HCEC 1CT (cell line): ENCODE results near the gene TSC22D3.
A peak's percentile ranks its signal among the peaks of the same experiment; 100 is the strongest.
"Not testable (repeated sequence)": the region's sequence is repeated elsewhere in the genome, so short reads cannot be mapped to it uniquely, and the experiment has no call there.

Experiments used
- DNase-seq: peaks from one replicate; pipeline ENCODE4 v3.0.0-alpha.2; 2017

The TSC22D3 gene

DNA sequence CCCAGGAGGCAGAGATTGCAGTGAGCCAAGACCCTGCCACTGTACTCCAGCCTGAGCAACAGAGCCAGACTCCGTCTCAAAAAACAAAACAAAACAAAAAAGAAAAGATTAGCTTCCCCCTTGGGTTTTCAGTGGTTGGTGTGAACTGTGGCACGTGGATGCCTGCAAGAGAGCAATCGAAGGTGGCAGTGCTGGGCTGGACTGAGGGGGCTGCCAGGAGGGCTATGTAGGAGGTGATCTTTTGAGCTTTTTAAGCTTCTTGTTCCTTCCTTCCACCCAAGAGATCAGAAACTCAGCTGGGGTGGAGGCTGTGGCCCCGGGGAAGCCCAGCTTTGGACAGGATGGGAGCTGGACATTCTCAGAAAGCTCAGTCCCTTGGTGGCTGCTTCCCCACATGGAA, 97.7 kb downstream of the TSC22D3 start:
- DNase-seq: no peak

DNA sequence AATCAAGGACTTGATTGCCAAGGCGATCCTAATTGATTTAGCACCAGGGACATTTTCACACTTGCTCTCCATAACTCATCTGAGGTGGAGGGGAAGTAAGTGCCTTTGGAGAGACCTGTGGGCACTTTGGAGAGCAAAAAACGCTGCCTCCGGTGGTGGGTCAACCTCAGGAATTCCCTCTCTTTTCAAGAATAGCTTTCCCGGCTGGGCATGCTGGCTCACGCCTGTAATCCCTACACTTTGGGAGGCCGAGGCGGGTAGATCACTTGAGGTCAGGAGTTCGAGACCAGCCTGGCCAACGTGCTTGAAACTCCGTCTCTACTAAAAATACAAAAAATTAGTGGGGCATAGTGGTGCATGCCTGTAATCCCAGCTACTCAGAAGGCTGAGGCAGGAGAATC, 98.1 kb downstream of the TSC22D3 start:
- DNase-seq: no peak

DNA sequence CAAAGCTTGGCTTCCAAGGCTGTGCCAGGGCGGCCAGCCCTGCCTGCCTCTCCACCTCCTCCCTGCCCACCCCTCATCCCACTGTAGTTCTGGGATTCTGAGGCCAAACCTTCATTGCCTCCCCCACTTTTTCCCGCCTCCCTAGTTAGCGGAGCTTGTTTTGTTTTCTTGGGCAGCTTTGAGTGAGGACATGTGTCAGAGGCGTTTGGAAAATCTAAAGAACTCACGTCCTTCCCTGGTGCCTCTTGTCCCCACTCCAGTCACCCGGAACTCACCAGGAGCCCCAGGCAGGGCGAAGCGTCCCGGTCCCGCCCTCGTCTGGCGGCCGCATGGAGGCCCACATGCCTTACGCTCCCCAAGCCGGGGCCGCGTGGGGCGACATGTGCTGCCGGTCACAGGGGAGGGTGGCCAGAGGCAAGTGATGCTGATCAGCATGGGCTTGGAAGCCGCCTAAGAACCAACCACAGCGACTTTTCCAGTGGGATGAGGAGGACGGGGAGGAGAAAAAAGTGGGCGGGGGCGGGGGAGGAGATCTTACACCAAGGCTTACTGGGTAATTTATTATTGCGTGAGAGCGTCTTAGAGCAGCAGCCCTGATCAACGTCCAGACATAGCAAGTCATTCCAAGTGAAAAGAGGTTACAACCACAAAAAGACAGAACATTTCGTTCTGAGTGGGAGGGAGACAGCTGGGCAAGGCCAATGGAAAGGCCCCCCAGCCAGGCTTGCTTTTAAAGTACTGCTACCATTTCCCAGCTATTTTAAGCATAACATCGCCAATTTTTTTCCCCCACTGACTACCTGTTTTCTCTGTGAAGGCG, 98.8 kb downstream of the TSC22D3 start:
- DNase-seq: peak; percentile 92

DNA sequence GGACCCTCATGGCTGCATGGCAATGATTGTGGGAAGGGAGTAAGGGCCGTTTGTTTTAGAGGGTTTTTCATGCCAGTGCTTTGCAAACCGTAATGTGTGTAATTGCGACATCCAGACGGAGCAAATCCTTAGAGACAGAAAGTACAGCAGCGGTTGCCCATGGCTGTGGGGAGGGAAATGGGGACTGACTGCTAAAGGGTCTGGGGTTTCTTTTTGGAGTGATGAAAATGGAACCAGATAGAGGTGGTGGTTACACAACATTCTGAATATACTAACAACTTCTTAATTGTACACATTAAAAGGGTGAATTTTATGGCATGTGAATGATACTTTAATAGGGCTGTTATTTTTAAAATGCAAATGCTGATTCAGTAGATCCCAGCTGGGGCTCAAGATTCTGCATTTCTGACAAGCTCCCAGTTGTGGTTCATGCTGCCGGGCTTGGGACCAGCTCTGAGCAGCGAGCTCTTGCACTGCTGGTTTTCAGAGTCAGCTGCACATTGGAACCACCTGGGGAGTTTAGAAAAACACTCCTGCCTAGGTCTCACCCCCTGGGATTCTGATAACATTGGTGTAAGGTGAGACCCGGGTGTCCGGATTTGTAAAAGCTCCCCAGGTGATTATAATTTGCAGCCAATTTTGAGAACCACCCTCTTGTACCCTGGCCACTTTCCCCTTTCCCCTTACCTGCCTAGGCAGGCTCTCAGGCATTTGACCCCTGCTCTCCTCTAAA, 99.6 kb downstream of the TSC22D3 start:
- peak; percentile 46 for DNase-seq

DNA sequence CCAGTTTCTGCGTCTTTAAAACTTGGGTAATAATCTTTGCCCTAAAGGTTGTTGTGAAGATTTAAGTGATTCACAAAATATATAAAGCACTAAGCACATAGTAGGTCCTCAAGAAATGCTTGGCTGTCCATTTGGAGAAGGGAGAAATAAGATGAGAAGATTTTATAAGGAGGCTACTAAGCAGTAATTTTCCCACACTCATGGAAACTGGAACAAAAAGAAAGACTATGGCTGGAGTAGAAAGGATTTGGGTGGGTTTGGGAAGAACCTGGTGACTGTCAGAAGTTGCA, 100.3 kb downstream of the TSC22D3 start:
- DNase-seq: no peak

DNA sequence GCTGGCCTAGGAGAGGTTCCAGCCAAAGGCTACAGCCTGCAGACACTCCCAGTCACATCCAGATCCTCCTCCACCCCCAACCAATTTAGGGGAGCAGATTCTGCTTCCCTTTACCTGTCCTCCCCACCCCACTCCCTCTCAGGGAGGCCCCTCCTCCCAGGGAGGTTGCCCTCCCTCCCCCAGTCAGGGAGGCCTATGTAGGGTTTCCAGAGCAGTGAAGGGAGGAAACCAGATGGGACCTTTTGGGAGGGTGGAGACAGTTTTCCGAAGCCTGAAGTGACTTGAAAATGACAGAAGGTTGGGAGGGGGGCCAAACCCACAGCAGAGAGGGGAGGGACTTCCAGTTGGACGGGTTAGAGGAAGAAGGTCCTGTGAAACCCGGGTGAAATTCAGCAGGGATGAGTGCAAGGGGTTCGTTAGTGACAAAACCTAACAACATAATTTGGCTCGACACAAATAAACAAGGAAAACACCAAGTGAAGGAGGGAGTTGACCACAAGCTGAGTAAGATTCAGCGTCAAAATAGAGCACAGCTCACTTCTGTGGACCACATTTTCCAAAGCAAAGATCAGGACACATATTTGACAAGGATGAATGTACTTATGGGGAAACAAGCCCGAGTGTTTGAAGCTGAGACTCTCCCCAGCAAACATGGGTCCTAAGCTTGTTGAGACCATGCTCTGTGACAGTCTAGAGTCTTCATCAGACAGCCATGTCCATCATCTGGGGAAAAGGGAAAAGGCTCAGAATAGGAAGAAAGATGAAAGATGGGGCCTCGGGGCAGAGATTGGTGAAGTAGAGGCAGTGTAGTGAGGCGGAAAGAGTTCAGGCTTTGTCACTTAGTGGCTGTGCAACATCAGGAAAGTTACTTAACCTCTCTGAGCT, 100.9 kb downstream of the TSC22D3 start:
- DNase-seq: peak; percentile 77

DNA sequence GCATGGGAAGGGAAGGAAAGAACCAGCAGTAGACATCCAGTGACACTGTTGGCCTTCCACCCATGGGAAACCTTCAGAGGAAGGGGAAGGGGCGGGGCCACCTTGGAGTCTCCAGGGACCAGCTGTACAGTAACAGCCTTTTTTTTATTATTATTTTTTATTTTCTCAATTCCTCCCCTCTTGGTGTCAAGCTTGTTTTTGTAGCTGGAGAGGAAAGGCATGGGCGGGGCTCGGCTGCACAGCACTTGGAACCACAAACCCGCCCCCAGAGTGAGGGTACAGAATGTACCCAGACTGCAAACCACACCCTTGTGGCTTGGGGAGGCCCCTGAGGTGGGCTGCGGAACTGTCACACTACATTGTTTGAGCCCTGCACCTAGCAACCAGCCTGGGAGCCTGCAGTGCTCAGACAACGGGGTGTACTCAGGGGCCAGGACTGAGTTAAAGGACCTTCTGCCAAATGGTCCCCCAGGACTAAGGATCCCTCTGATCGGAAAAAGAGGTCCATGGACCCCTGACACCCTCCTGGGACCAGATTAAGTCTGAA, 101.6 kb downstream of the TSC22D3 start:
- peak; percentile 78 for DNase-seq

DNA sequence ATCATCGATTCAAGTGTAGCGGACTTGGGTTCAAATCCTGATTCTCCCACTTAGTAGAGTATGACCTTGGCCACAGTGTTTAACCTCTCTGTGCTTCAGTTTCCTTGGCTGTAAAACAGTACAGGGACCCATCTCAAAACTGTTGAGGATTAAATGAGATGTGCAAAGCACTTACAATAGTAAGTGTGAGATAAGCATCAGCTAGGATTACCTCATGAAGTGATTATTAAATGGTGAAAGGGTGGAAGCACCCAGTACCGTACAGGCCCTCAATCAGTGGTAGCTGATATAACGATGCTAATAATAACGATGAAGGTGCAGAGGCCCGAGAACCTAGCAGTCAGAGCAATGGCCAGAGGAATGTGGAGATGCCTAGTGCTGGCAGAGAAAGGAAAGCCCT, 102.2 kb downstream of the TSC22D3 start:
- no peak for DNase-seq

DNA sequence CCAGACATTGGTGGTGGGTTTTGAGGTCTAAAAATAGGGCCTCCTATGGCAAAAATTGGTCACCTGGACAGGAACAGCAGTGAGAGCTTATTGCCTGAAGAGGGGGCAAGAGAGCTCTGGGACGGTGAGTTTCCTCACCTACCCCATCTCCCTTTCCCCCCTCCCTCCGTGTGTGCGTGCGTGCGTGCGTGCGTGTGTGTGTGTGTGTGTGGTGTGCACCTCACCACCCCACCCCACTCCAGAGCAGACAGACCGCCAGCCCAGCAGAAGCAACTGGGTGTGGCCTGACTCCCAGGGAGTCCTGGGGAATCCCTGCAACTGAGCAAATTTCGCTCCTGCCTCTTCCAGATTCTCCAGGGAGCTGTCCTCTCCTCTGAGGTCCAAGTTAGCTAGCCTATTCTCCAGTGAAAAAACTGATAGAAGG, 102.6 kb downstream of the TSC22D3 start:
- peak; percentile 78 for DNase-seq

DNA sequence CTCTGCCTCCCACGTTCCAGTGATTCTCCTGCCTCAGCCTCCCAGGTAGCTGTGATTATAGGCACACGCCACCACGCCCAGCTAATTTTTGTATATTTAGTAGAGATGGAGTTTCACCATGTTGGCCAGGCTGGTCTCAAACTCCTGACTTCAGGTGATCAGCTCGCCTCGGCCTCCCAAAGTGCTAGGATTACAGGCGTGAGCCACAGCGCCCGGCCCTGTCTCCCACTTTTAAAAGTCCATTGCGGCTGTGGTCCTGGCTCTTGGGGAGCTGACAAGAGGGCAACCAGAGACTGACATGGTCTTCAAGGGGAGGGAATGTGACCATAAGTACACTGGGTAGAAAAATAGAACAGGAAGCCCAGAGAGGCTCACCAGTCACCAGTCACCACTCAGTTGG, 104.3 kb downstream of the TSC22D3 start:
- DNase-seq: not testable (repeated sequence)

DNA sequence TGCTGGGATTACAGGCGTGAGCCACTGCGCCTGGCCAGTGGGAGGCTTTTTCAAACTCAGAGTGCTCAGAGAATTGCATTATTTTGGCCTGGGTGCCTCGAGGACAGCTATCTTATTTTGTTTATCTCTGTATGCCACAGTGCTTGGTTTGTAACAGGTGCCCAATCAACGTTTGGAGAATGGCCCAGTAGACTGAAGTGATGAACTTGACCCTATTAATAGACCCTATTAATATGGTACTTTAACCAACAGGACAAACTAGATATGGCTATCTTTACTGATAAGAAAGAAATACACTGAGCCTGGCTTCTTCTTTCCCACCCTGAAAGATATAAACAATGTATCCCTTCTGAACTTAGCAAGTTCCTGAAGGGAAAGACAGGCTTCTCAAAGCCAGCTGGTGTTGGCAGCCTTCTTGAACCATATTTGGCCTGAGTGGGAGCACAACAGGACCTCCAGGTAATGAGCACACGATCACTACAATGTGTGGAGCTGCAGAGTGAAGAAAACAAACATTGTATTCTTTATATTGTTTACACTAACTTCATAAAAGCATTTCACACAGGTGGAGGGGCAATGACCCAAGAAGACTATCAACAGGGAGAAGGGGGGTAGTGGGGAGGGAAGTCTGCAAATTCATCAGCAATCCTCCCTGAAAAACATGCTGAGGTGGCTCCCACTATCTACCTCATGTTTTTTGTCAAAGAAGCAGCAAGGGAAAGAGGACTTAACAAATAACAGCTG, 105.5 kb downstream of the TSC22D3 start:
- DNase-seq: no peak

DNA sequence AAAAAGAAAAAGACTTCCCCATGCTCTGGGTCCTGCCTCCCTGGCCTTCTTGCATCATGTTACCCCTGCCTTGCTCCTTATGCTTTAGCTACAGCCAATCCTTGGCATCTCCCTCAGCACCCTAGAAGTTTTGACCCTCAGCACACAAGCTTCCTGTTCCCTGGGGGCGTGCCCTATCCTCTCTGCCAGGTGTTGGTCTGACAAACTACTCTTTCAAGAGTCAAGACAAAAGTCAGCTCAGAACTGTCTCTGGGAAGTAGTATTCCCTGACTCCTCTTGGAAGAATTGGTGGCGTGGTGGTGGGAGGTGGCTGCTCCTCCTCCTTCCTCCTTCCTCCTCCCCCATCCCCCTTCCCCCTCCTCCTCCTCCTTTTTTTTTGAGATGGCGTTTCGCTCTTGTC, 106.3 kb downstream of the TSC22D3 start:
- DNase-seq: no peak

DNA sequence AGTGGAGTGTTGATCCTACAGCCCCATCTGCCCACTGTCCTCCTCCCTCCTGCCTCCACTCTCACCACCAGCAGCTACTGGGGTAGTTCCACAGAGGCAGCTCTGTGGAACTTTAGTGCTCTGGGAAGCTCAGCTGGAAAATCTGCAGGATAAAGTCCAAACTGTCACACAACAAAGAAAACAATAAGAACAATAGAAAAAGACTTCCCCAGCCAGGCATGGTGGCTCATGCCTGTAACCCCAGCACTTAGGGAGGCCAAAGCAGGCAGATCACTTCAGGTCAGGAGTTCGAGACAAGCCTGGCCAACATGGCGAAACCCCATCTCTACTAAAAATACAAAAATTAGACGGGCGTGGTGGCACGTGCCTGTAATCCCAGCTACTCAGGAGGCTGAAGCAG, 106.9 kb downstream of the TSC22D3 start:
- not testable (repeated sequence) for DNase-seq

DNA sequence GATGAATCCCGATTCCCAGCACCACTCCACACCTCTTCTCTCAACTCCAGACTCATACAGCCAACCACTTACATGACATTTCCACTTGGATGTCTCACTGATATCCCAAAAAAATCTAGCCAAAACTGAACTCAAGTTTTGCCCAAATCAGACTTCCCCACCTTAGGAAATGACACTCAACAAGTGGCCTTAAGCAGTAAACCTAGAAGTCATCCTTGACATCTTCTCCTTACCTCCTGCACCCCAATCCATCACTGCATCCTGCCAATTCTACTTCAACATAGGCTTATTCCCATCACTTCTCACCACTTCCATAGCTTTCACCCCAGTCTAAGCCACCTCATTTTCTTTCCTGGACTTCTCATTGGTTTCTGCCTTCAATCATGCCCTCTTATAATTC, 108.2 kb downstream of the TSC22D3 start:
- DNase-seq: no peak

DNA sequence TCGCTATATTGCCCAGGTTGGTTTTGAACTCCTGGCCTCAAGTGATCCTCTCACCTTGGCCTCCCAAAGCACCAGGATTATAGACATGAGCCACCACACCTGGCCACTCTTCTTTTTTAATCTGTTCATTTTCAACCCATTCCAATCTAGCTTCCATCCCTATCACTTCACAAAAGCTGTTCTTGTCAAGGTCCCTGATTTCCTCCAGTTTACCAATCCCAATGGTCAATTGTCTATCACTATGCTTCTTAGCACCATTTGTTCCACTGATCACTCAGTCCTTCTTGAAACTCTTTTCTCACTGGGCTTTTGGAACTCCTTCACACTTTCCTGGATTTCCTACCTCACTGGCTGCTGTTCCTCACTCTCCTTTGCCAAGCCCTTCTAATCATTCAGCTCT, 108.7 kb downstream of the TSC22D3 start:
- no peak for DNase-seq
